Astrocyte of the cerebellum (primary cell): Measurements from ENCODE around the gene CD200.

Experiments
- DNase-seq: peaks from one replicate; pipeline ENCODE4 v3.0.0-alpha.2; 2011; ENCODE audit warnings: low read depth
- H3K4me3 ChIP-seq: 2 replicates; pipeline ENCODE4 v1.5.1; 2011; ENCODE audit warnings: mild to moderate bottlenecking, low read depth, low read length, moderate library complexity
- CTCF ChIP-seq: IDR thresholded peaks from 2 replicates; pipeline ENCODE4 v1.5.1; 2012; ENCODE audit warnings: low read length, low read depth, moderate library complexity, mild to moderate bottlenecking; ENCODE audit errors: missing control alignments
- in situ Hi-C: cut with HindIII; loops from 2 replicates; pipeline ENCODE4 v1.10.0; 2017; ENCODE audit warnings: low sequenced_read_pairs

The CD200 gene

GRCh38 chr3:112349557-112349956, 16.6 kb downstream of the CD200 start:
- H3K4me3 ChIP-seq: no peak overlapping the region
- in situ Hi-C loops: loop anchor here (25.0 kb wide), 1 partner anchor 163 kb away; no protein-coding TSS in a partner anchor
- no peak for DNase-seq
- no peak for TF ChIP-seq CTCF

- TF ChIP-seq CTCF: no peak
These were observed 17.3 kb downstream of the CD200 start for GRCh38 chr3:112350018-112350810.

GRCh38 chr3:112351036-112351435, 18.1 kb downstream of the CD200 start:
- H3K4me3 ChIP-seq: no peak overlapping the region
- in situ Hi-C loops: no loop called here
- DNase-seq: no peak
- TF ChIP-seq CTCF: no peak

More at GRCh38 chr3:112350018-112350810, 17.3 kb downstream of the CD200 start:
- DNase-seq: no peak
- H3K4me3 ChIP-seq: no peak overlapping the region
- in situ Hi-C loops: no loop called here

- in situ Hi-C loops: no loop called here
- TF ChIP-seq CTCF: no peak
- H3K4me3 ChIP-seq: no peak overlapping the region
- no peak for DNase-seq
These were observed 18.9 kb downstream of the CD200 start for GRCh38 chr3:112351823-112352222.

- H3K4me3 ChIP-seq: no peak overlapping the region
- no peak for DNase-seq
- TF ChIP-seq CTCF: no peak
- in situ Hi-C loops: no loop called here
These were observed 19.8 kb downstream of the CD200 start for GRCh38 chr3:112352720-112353119.

- in situ Hi-C loops: no loop called here
- no peak overlapping the region for H3K4me3 ChIP-seq
- TF ChIP-seq CTCF: no peak
- DNase-seq: no peak
These were observed 20.4 kb downstream of the CD200 start for GRCh38 chr3:112353365-112353764.
